Sigmoid colon (tissue), 7 donors: ENCODE data around the gene MIEF1. TPM values are rescaled to one million over a fixed set of nuclear protein-coding genes. Genes with fewer than 3 reads are reported as not detected.

Source experiments
- DNase-seq: peaks from one replicate; pipeline ENCODE4 v3.0.0-alpha.2; 2019
- H3K27ac ChIP-seq, 4 donors: fragments of 200-600 bp; sonication (generic); one replicate each; pipeline ENCODE4 v1.5.1; 2016 to 2019; ENCODE audit warnings: mild to moderate bottlenecking in 1 of 4
- H3K27me3 ChIP-seq, 3 donors: fragments of 200-600 bp; sonication (generic); one replicate each; pipeline ENCODE4 v1.5.1; 2019; ENCODE audit warnings: mild to moderate bottlenecking in 1 of 3
- H3K36me3 ChIP-seq, 4 donors: fragments of 200-600 bp; sonication (generic); one replicate each; pipeline ENCODE4 v1.5.1; 2016 to 2019
- H3K4me1 ChIP-seq, 4 donors: fragments of 200-600 bp; sonication (generic); one replicate each; pipeline ENCODE4 v1.5.1; 2017 to 2019
- H3K4me3 ChIP-seq, 4 donors: fragments of 200-600 bp; sonication (generic); one replicate each; pipeline ENCODE4 v1.5.1; 2017 to 2019; ENCODE audit warnings: mild to moderate bottlenecking in 2 of 4, moderate library complexity in 1 of 4
- H3K9me3 ChIP-seq, 4 donors: fragments of 200-600 bp in 3 of 4; sonication (generic) in 3 of 4; one replicate each; pipeline versions ENCODE4 v1.5.1 to v1.6.1; 2013 to 2019
- EP300 ChIP-seq, 4 donors: sonication (generic); formaldehyde crosslinking; IDR thresholded peaks; one replicate each; pipeline ENCODE4 v1.6.1; 2017; ENCODE audit warnings: antibody characterized with exemption in 4 of 4
- POLR2A ChIP-seq, 2 donors: fragments of 450-650 bp; IDR thresholded peaks; one replicate each; pipeline ENCODE4 v1.6.1; 2016; ENCODE audit warnings: antibody characterized with exemption in 2 of 2, mild to moderate bottlenecking in 2 of 2, moderate library complexity in 2 of 2
- POLR2AphosphoS5 ChIP-seq, 4 donors: sonication (generic); formaldehyde crosslinking; IDR thresholded peaks; one replicate each; pipeline ENCODE4 v1.6.1; 2017; ENCODE audit warnings: antibody characterized with exemption in 4 of 4
- WGBS, 2 donors: extraction: QIAGEN DNeasy Blood & Tissue Kit; methylation state at CpG; one replicate each; pipeline ENCODE4 v1.1.7; 2013; 5-methylcytosine and 5-hydroxymethylcytosine counted together
- intact Hi-C: fragments of 100-400 bp; cut with DNase I; formaldehyde crosslinking; loops from one replicate; pipeline ENCODE4 v1.15.1; 2023
- polyA plus RNA-seq, 3 donors: library from polyadenylated mRNA; stranded (reverse); fragments of 200-250 nt; gene quantifications; one replicate each; pipeline ENCODE4 v1.2.3, GENCODE V29; 2013
- total RNA-seq, 4 donors: library from RNA; depleted of rRNA; stranded (reverse); fragments of >200 nt; gene quantifications; one replicate each; pipeline ENCODE4 v1.1.0, GENCODE V29; 2016
- TF ChIP-seq, protein P1 (sequence below), 4 experiments: fragments of 450-650 bp in 3 of 4; fragments of 200-600 bp in 1 of 4; IDR thresholded peaks; one replicate each; pipeline ENCODE4 v1.5.1; 2016 to 2019; ENCODE audit warnings: antibody characterized with exemption in 4 of 4, mild to moderate bottlenecking in 3 of 4, moderate library complexity in 2 of 4
- donor health status: healthy with polysubstance abuse.
- donor health status: Bipolar disorder and iron deficiency.
- donor health status: healthy.

MIEF1 gene
- total and polyA plus RNA-seq, 7 donors: 9.0 to 25.4 (median 14.2) TPM

DNA sequence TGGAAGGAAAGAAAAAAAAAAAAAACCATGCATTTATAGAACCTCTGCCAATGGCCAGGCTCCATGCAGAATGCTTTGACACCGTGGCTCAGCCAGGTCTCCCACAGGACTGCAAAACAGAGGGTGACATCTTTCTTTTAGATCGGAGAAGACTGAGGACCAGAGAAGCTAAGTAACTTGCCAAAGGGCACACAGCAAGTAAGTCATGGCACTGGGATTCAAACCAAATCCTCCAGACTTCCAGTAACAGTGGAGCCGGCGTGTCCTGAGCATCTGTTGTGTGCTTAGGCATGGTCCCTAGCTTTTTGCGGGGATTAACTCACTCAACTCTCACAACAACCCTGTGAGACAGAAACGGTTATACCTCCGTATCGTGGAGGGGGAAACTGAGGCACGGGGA lies 24.5 kb upstream of the MIEF1 start:
- Histone ChIP-seq H3K27ac (no peak overlapping the region), H3K4me1 (no peaks in the 10 kb centered on the region), H3K27me3 (no peaks in the 10 kb centered on the region), H3K9me3 (no peaks in the 10 kb centered on the region), H3K36me3 (no peaks in the 10 kb centered on the region), H3K4me3 (no peak overlapping the region)
- no peak for DNase-seq
- WGBS, 2 donors: 94 to 96% methylated on average over 9 of the region's 9 CpGs
- TF ChIP-seq POLR2AphosphoS5 (IDR thresholded peaks at IDR 0.05): no peak
- no peak for TF ChIP-seq EP300 (IDR thresholded peaks at IDR 0.05)
- no peak for TF ChIP-seq POLR2A (IDR thresholded peaks at IDR 0.05)
- TF ChIP-seq, protein P1, sequence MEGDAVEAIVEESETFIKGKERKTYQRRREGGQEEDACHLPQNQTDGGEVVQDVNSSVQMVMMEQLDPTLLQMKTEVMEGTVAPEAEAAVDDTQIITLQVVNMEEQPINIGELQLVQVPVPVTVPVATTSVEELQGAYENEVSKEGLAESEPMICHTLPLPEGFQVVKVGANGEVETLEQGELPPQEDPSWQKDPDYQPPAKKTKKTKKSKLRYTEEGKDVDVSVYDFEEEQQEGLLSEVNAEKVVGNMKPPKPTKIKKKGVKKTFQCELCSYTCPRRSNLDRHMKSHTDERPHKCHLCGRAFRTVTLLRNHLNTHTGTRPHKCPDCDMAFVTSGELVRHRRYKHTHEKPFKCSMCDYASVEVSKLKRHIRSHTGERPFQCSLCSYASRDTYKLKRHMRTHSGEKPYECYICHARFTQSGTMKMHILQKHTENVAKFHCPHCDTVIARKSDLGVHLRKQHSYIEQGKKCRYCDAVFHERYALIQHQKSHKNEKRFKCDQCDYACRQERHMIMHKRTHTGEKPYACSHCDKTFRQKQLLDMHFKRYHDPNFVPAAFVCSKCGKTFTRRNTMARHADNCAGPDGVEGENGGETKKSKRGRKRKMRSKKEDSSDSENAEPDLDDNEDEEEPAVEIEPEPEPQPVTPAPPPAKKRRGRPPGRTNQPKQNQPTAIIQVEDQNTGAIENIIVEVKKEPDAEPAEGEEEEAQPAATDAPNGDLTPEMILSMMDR (IDR thresholded peaks at IDR 0.05): no peak
- intact Hi-C loops: no loop called here

DNA sequence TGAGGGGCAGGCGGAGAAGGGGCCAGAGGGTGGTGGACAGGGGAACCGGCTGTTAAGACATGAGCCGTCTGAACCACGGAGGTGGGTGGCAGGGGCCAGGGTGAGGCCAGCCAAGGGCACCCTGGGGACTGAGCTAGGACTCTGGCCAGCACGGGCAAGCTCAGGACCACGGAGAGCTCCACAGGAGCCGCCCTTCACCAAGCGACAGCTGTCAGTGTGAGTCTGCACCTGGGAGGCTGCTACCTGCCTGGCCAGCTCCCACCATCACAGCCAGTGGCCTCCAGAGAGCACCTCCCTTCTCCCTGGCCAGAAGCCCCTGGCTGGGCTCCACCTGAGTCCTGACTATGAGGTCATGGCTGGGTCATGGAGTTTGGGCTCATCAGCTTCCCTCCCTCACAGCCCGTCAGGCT lies 23.6 kb upstream of the MIEF1 start:
- Histone ChIP-seq H3K9me3 (no peaks in the 10 kb centered on the region), H3K4me3 (no peak overlapping the region), H3K27me3 (no peaks in the 10 kb centered on the region), H3K36me3 (no peaks in the 10 kb centered on the region), H3K27ac (no peak overlapping the region), H3K4me1 (no peaks in the 10 kb centered on the region)
- intact Hi-C loops: no loop called here
- 41 to 68% methylated on average over 9 of the region's 9 CpGs for WGBS, 2 donors
- TF ChIP-seq POLR2AphosphoS5 (IDR thresholded peaks at IDR 0.05) (no peak), EP300 (IDR thresholded peaks at IDR 0.05) (no peak), POLR2A (IDR thresholded peaks at IDR 0.05) (no peak)
- TF ChIP-seq, protein P1 (IDR thresholded peaks at IDR 0.05): no peak
- DNase-seq: no peak

DNA sequence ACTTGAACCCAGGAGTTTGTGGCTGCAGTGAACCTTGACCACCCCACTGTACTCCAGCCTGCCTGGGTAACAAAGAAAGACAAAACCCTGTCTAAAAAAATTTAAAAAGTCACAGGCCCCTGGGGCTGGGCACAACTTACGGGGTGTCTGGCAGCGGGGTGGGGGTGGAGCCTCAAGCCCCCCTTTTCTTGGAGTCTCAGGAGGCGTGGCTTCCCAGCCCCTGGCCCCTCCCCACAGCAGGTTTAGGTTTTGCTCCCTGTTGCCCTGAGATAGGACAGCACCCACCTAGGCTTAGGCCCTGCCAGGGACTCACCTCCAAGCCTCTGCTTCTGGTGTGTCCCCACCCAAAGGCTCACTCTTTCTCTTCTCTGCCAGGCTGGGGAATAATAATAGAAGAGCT lies 22.8 kb upstream of the MIEF1 start:
- intact Hi-C loops: no loop called here
- TF ChIP-seq, protein P1 (IDR thresholded peaks at IDR 0.05): no peak
- TF ChIP-seq POLR2AphosphoS5 (IDR thresholded peaks at IDR 0.05) (no peak), EP300 (IDR thresholded peaks at IDR 0.05) (no peak), POLR2A (IDR thresholded peaks at IDR 0.05) (no peak)
- no peak overlapping the region for H3K27ac ChIP-seq
- H3K9me3 ChIP-seq: no peaks in the 10 kb centered on the region
- no peaks in the 10 kb centered on the region for H3K27me3 ChIP-seq
- H3K4me1 ChIP-seq: no peaks in the 10 kb centered on the region
- H3K4me3 ChIP-seq: no peak overlapping the region
- no peaks in the 10 kb centered on the region for H3K36me3 ChIP-seq
- 76 to 84% methylated on average over 3 of the region's 3 CpGs for WGBS, 2 donors
- no peak for DNase-seq

DNA sequence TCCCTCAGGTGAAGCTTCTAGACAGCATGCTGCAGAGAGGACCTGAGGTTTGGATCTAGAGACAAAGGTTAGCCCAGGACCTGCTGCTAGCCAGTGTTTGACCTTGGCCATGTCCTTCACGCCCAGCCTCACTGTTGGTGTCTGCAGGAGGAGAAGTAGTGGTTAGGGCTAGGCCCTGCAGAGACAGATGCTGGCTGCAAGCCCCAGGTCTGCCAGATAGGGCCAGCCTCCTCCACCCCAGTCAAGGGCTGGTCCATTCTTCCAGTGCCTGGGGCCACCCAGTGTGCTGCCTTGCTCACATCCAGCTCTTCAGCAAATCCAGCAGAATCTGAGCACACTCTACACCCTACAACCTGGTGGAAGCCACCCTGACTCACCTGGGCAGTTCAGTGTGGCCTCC lies 21.5 kb upstream of the MIEF1 start:
- Histone ChIP-seq H3K4me1 (no peaks in the 10 kb centered on the region), H3K27me3 (no peaks in the 10 kb centered on the region), H3K27ac (no peak overlapping the region), H3K9me3 (no peaks in the 10 kb centered on the region), H3K4me3 (no peak overlapping the region), H3K36me3 (no peaks in the 10 kb centered on the region)
- no peak for DNase-seq
- WGBS, 2 donors: 85 to 86% methylated on average over 1 of the region's 1 CpG
- intact Hi-C loops: no loop called here
- TF ChIP-seq POLR2A (IDR thresholded peaks at IDR 0.05) (no peak), POLR2AphosphoS5 (IDR thresholded peaks at IDR 0.05) (no peak), EP300 (IDR thresholded peaks at IDR 0.05) (no peak)
- TF ChIP-seq, protein P1 (IDR thresholded peaks at IDR 0.05): no peak

DNA sequence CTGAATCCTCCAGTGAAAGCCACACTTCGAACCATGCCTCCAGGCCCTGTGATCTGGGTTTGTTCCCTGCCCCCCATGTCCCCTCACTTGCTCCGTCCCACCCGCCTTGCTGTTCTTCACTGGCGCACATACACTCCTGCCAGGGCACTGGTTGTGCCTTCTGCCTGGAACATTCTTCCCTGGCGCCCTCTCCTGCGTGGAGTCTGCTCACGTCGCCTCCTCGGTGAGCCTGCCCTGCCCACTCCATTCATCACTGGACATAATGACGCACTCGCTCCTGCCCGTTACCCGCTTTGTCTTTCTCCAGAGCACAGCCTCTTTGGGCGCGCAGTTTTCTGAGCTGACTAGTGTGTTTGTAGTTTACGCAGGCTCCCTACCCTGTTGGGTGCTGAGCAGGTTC lies 21.0 kb upstream of the MIEF1 start:
- Histone ChIP-seq H3K4me1 (no peaks in the 10 kb centered on the region), H3K9me3 (no peaks in the 10 kb centered on the region), H3K36me3 (no peaks in the 10 kb centered on the region), H3K4me3 (no peak overlapping the region), H3K27ac (no peak overlapping the region), H3K27me3 (no peaks in the 10 kb centered on the region)
- WGBS, 2 donors: 93 to 95% methylated on average over 16 of the region's 16 CpGs
- DNase-seq: no peak
- intact Hi-C loops: no loop called here
- TF ChIP-seq POLR2A (IDR thresholded peaks at IDR 0.05): no peak
- TF ChIP-seq, protein P1 (IDR thresholded peaks at IDR 0.05): no peak
- TF ChIP-seq POLR2AphosphoS5 (IDR thresholded peaks at IDR 0.05): no peak
- no peak for TF ChIP-seq EP300 (IDR thresholded peaks at IDR 0.05)
